ENCODE measurements around the gene SNRNP70.

SNRNP70 gene

GRCh38 chr19:49150106-49150943 lies 65.1 kb downstream of the SNRNP70 start:
- TF ChIP-seq PATZ1 (CRISPR knock-in tag; IDR thresholded peaks at IDR 0.05; ENCODE audit: borderline replicate concordance) (no peak), GLIS3 (CRISPR knock-in tag; IDR thresholded peaks at IDR 0.05) (no peak), CSRNP3 (CRISPR knock-in tag; IDR thresholded peaks at IDR 0.05) (no peak), ISL1 (CRISPR knock-in tag; IDR thresholded peaks at IDR 0.05) (no peak), OSR1 (CRISPR knock-in tag; IDR thresholded peaks at IDR 0.05) (no peak), ZFP30 (CRISPR knock-in tag; IDR thresholded peaks at IDR 0.05) (no peak), RARB (CRISPR knock-in tag; IDR thresholded peaks at IDR 0.05) (no peak), ZNF8 (CRISPR knock-in tag; IDR thresholded peaks at IDR 0.05) (no peak), CREB5 (CRISPR knock-in tag; IDR thresholded peaks at IDR 0.05; ENCODE audit: low read depth) (no peak), CSDC2 (CRISPR knock-in tag; IDR thresholded peaks at IDR 0.05) (no peak), ESRRG (CRISPR knock-in tag; IDR thresholded peaks at IDR 0.05) (no peak)
- peak; percentile 75 for ATAC-seq

- TF ChIP-seq CREB5 (CRISPR knock-in tag; IDR thresholded peaks at IDR 0.05; ENCODE audit: low read depth) (no peak), ZFP3 (CRISPR knock-in tag; IDR thresholded peaks at IDR 0.05) (no peak), PATZ1 (CRISPR knock-in tag; IDR thresholded peaks at IDR 0.05; ENCODE audit: borderline replicate concordance) (no peak), TOX (CRISPR knock-in tag; IDR thresholded peaks at IDR 0.05; ENCODE audit: borderline replicate concordance) (no peak), CSDC2 (CRISPR knock-in tag; IDR thresholded peaks at IDR 0.05) (no peak)
- ATAC-seq: no peak
These were observed 65.6 kb downstream of the SNRNP70 start for GRCh38 chr19:49150944-49151243.

- TF ChIP-seq OSR1 (CRISPR knock-in tag; IDR thresholded peaks at IDR 0.05) (no peak), ZNF70 (CRISPR knock-in tag; IDR thresholded peaks at IDR 0.05) (no peak), RARB (CRISPR knock-in tag; IDR thresholded peaks at IDR 0.05) (no peak), TSHZ2 (CRISPR knock-in tag; IDR thresholded peaks at IDR 0.05) (no peak), ZFP30 (CRISPR knock-in tag; IDR thresholded peaks at IDR 0.05) (no peak), TCF4 (CRISPR knock-in tag; IDR thresholded peaks at IDR 0.05; ENCODE audit: borderline replicate concordance) (no peak)
- no peak for ATAC-seq
These were observed 66.2 kb downstream of the SNRNP70 start for GRCh38 chr19:49151267-49152118.

All from SK-N-SH treated with all-trans-retinoic acid at 6 μM for 48 hours (cell line).